SK-N-SH (cell line): ENCODE data around the gene FMN2. TPM values are rescaled to one million over a fixed set of nuclear protein-coding genes. Genes with fewer than 3 reads are reported as not detected.

Experiments
- CTCF ChIA-PET: fragments of 300-600, 350-600 bp; formaldehyde crosslinking; extraction: SDS; loops from one replicate; lab custom pipeline; 2021; lab: Yijun Ruan, JAX
- POLR2A ChIA-PET: fragments of 350-600 bp; sonication (Branson Sonifier 250); formaldehyde crosslinking; extraction: SDS; loops from one replicate; lab custom pipeline; 2020; ENCODE audit warnings: antibody characterized with exemption, inconsistent platforms; lab: Yijun Ruan, JAX
- DNase-seq: peaks from one replicate; pipeline ENCODE4 v3.0.0; 2012
- H2AFZ ChIP-seq: fragments of 200-600 bp; sonication (generic); 2 replicates; pipeline ENCODE4 v1.8.1; 2016; ENCODE audit warnings: antibody characterized with exemption, mild to moderate bottlenecking, low read depth
- H3F3A ChIP-seq: fragments of 200-600 bp; sonication (generic); replicated peaks from 2 replicates; pipeline ENCODE3; 2016; ENCODE audit warnings: antibody characterized with exemption, mild to moderate bottlenecking; ENCODE audit not compliant: insufficient read depth
- H3K27ac ChIP-seq, 2 experiments: fragments of 200-500 bp in 1 of 2; fragments of 200-600 bp in 1 of 2; sonication (Bioruptor generic) in 1 of 2; sonication (generic), shearing (Covaris generic) in 1 of 2; 2 replicates each; pipeline versions ENCODE4 v1.5.1 to v1.6.1; 2014 to 2016; ENCODE audit warnings: low read depth in 2 of 2, inconsistent platforms in 1 of 2, low read length in 1 of 2, mild to moderate bottlenecking in 1 of 2, mixed read lengths in 1 of 2
- H3K27me3 ChIP-seq: fragments of 200-600 bp; sonication (generic), shearing (Covaris generic); 2 replicates; pipeline ENCODE4 v1.6.1; 2016; ENCODE audit warnings: mixed run types; ENCODE audit not compliant: insufficient read depth
- H3K36me3 ChIP-seq, 2 experiments: fragments of 200-500 bp in 1 of 2; fragments of 200-600 bp in 1 of 2; sonication (Bioruptor generic) in 1 of 2; sonication (generic) in 1 of 2; replicated peaks in 1 of 2; 2 replicates each; pipeline versions ENCODE3 to v1.5.1; 2014 to 2016; ENCODE audit warnings: low read length in 1 of 2, mild to moderate bottlenecking in 1 of 2; ENCODE audit not compliant: insufficient read depth in 2 of 2, control insufficient read depth in 1 of 2
- H3K4me1 ChIP-seq, 2 experiments: fragments of 200-500 bp in 1 of 2; fragments of 200-600 bp in 1 of 2; sonication (Bioruptor generic) in 1 of 2; sonication (generic), shearing (Covaris generic) in 1 of 2; 2 replicates each; pipeline versions ENCODE4 v1.5.1 to v1.6.1; 2014 to 2016; ENCODE audit warnings: low read depth in 1 of 2, low read length in 1 of 2, mixed run types in 1 of 2; ENCODE audit not compliant: insufficient read depth in 2 of 2, control insufficient read depth in 1 of 2
- H3K4me2 ChIP-seq: fragments of 200-600 bp; sonication (generic), shearing (Covaris generic); 2 replicates; pipeline ENCODE4 v1.6.1; 2017; ENCODE audit warnings: mixed run types
- H3K4me3 ChIP-seq, 2 experiments: fragments of 200-500 bp in 1 of 2; fragments of 200-600 bp in 1 of 2; sonication (Bioruptor generic) in 1 of 2; sonication (generic), shearing (Covaris generic) in 1 of 2; 2 replicates each; pipeline versions ENCODE4 v1.5.1 to v1.8.1; 2014 to 2016; ENCODE audit warnings: low read depth in 2 of 2, inconsistent platforms in 1 of 2, low read length in 1 of 2, mild to moderate bottlenecking in 1 of 2, mixed read lengths in 1 of 2, moderate library complexity in 1 of 2
- H3K79me2 ChIP-seq: fragments of 200-600 bp; sonication (generic); 2 replicates; pipeline ENCODE4 v1.8.1; 2017; ENCODE audit warnings: mild to moderate bottlenecking; ENCODE audit not compliant: insufficient read depth
- H3K9ac ChIP-seq: fragments of 200-600 bp; sonication (generic); 2 replicates; pipeline ENCODE4 v1.6.1; 2017; ENCODE audit warnings: mixed run types
- H3K9me2 ChIP-seq: fragments of 200-600 bp; sonication (generic); 2 replicates; pipeline ENCODE4 v1.6.1; 2017; ENCODE audit warnings: mixed run types
- H3K9me3 ChIP-seq: fragments of 200-600 bp; sonication (generic); 2 replicates; pipeline ENCODE4 v1.6.1; 2017; ENCODE audit warnings: mixed run types, mild to moderate bottlenecking, moderate library complexity
- H4K20me1 ChIP-seq: fragments of 200-600 bp; sonication (generic); 2 replicates; pipeline ENCODE4 v1.6.1; 2017; ENCODE audit warnings: mild to moderate bottlenecking, mixed run types; ENCODE audit not compliant: insufficient read depth
- ELF1 ChIP-seq: IDR thresholded peaks from 2 replicates; pipeline ENCODE4 v1.4.0; 2012
- EP300 ChIP-seq, 2 experiments: IDR thresholded peaks; 2 replicates each; pipeline versions ENCODE4 v1.4.0 to v1.6.1; 2012; ENCODE audit warnings: borderline replicate concordance in 1 of 2, low read depth in 1 of 2, low read length in 1 of 2
- EZH2phosphoT487 ChIP-seq: fragments of 200-600 bp; sonication (generic); IDR thresholded peaks from 2 replicates; pipeline ENCODE4 v1.6.1; 2017; ENCODE audit warnings: low read depth, mixed run types, mild to moderate bottlenecking, antibody characterized with exemption, moderate library complexity, borderline replicate concordance
- FOSL2 ChIP-seq: IDR thresholded peaks from 2 replicates; pipeline ENCODE4 v1.4.0; 2012; ENCODE audit warnings: low read depth, mild to moderate bottlenecking, moderate library complexity, borderline replicate concordance
- FOXM1 ChIP-seq: IDR thresholded peaks from 2 replicates; pipeline ENCODE4 v1.4.0; 2012; ENCODE audit warnings: low read depth, mild to moderate bottlenecking
- JUND ChIP-seq: IDR thresholded peaks from 2 replicates; pipeline ENCODE4 v1.4.0; 2012
- MEF2A ChIP-seq: IDR thresholded peaks from 2 replicates; pipeline ENCODE4 v1.4.0; 2012; ENCODE audit warnings: low read depth, borderline replicate concordance
- MXI1 ChIP-seq: IDR thresholded peaks from 2 replicates; pipeline ENCODE4 v1.6.1; 2012; ENCODE audit warnings: mild to moderate bottlenecking, low read depth, low read length, improper control_type of control experiment
- NFIC ChIP-seq: IDR thresholded peaks from 2 replicates; pipeline ENCODE4 v1.4.0; 2012; ENCODE audit warnings: borderline replicate concordance
- PBX3 ChIP-seq: IDR thresholded peaks from 2 replicates; pipeline ENCODE4; 2012
- POLR2AphosphoS5 ChIP-seq: IDR thresholded peaks from 2 replicates; pipeline ENCODE4 v1.6.1; 2012; ENCODE audit warnings: low read depth, low read length
- RAD21 ChIP-seq: IDR thresholded peaks from 2 replicates; pipeline ENCODE4 v1.6.1; 2012; ENCODE audit warnings: mild to moderate bottlenecking, low read length
- RCOR1 ChIP-seq: fragments of 150-350 bp; IDR thresholded peaks from 2 replicates; pipeline ENCODE4 v1.6.1; 2017; ENCODE audit warnings: antibody characterized with exemption, low read length
- RXRA ChIP-seq: IDR thresholded peaks from 2 replicates; pipeline ENCODE4 v1.4.0; 2012; ENCODE audit warnings: low read depth, mild to moderate bottlenecking, borderline replicate concordance
- TCF12 ChIP-seq: IDR thresholded peaks from 2 replicates; pipeline ENCODE4 v1.4.0; 2012
- TEAD4 ChIP-seq: IDR thresholded peaks from 2 replicates; pipeline ENCODE4 v1.4.0; 2012; ENCODE audit warnings: mild to moderate bottlenecking, borderline replicate concordance; ENCODE audit not compliant: insufficient read depth
- WGBS: methylation state at CpG from one replicate; pipeline ENCODE4 v1.1.6; 2017; ENCODE audit warnings: low lambda C conversion rate; 5-methylcytosine and 5-hydroxymethylcytosine counted together
- polyA plus RNA-seq, 3 experiments: library from polyadenylated mRNA; depleted of rRNA; stranded (reverse); fragments of >200 nt; gene quantifications; 2 replicates each; pipeline ENCODE4 v1.2.3, GENCODE V29; 2012
- TF ChIP-seq, protein P1 (sequence below): IDR thresholded peaks from 2 replicates; pipeline ENCODE4 v1.4.0; 2012; ENCODE audit warnings: low read depth
- TF ChIP-seq, protein P2 (sequence below): IDR thresholded peaks from 2 replicates; pipeline ENCODE4 v1.4.0; 2012; ENCODE audit warnings: low read depth, borderline replicate concordance

The FMN2 gene
- polyA plus RNA-seq, 1 of the 3 experiments (the other 2 are of a cell fraction): 7.2 TPM

- Histone ChIP-seq H3K9me3 (no peaks in the 10 kb centered on the region), H2AFZ (no peak overlapping the region), H3K27me3 (no peaks in the 10 kb centered on the region), H3K4me1 (peaks cover 13 to 32% of the 10 kb centered on the region in 2 experiments), H3K9me2 (no peaks in the 10 kb centered on the region), H3F3A (peaks cover 66% of the 10 kb centered on the region), H3K36me3 (peaks cover 27 to 35% of the 10 kb centered on the region in 2 experiments)
- POLR2A ChIA-PET: no interaction called here
- WGBS: 51% methylated on average over 2 of the region's 2 CpGs
- TF ChIP-seq ELF1 (peak; percentile 57; the same call in 1 of the 2 replicates), RAD21 (no peak), TEAD4 (peak; percentile 57; the same call in 1 of the 2 replicates), TCF12 (peak; percentile 92), JUND (peak; percentile 81), POLR2AphosphoS5 (peak; percentile 38; the same call in 1 of the 2 replicates), RXRA (peak; percentile 62; the same call in 1 of the 2 replicates), PBX3 (peak; percentile 88), FOXM1 (0 out of 2 replicates have a peak, but pooled peaks have one; percentile 47), EZH2phosphoT487 (no peak), EP300 (IDR thresholded peaks at IDR 0.05; ENCODE audit: borderline replicate concordance in 1 of 2, low read depth in 1 of 2, low read length in 1 of 2) (peak; percentile 7 to 81; a peak in 1 of 4 replicates), RCOR1 (no peak), MEF2A (peak; percentile 98), NFIC (peak; percentile 60; the same call in 1 of the 2 replicates), MXI1 (no peak), FOSL2 (peak; percentile 82)
- TF ChIP-seq, protein P1, sequence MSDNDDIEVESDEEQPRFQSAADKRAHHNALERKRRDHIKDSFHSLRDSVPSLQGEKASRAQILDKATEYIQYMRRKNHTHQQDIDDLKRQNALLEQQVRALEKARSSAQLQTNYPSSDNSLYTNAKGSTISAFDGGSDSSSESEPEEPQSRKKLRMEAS: peak; percentile 58; the same call in 1 of the 2 replicates
- TF ChIP-seq, protein P2, sequence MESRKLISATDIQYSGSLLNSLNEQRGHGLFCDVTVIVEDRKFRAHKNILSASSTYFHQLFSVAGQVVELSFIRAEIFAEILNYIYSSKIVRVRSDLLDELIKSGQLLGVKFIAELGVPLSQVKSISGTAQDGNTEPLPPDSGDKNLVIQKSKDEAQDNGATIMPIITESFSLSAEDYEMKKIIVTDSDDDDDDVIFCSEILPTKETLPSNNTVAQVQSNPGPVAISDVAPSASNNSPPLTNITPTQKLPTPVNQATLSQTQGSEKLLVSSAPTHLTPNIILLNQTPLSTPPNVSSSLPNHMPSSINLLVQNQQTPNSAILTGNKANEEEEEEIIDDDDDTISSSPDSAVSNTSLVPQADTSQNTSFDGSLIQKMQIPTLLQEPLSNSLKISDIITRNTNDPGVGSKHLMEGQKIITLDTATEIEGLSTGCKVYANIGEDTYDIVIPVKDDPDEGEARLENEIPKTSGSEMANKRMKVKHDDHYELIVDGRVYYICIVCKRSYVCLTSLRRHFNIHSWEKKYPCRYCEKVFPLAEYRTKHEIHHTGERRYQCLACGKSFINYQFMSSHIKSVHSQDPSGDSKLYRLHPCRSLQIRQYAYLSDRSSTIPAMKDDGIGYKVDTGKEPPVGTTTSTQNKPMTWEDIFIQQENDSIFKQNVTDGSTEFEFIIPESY: peak; percentile 57; the same call in 1 of the 2 replicates
- TF ChIP-seq, all 33 proteins: peak for 14
- Histone ChIP-seq H3K27ac (peak overlapping the region; percentile 58 to 87; a peak in 3 of 4 replicates), H4K20me1 (no peaks in the 10 kb centered on the region), H3K79me2 (peaks cover 6% of the 10 kb centered on the region; the same call in 1 of the 2 replicates), H3K4me3 (no peak overlapping the region), H3K9ac (peak overlapping the region; percentile 44; the same call in 1 of the 2 replicates), H3K4me2 (peak overlapping the region; percentile 40; the same call in 1 of the 2 replicates)
- CTCF ChIA-PET: interaction anchor here (1.1 kb wide), 1 partner anchor 19 kb away, joined by 3 read pairs; no protein-coding TSS in a partner anchor
- DNase-seq: no peak
Measured at GRCh38 chr1:240234485-240235210, 143.0 kb downstream of the FMN2 start.
